BLaER1 treated with 17β-estradiol and CSF1 and Interleukin-3, amounts not matched to agents 10 nM and 100 nM (cell line): Measurements from ENCODE around the gene SSBP1.

ENCODE experiments used
- H3K27ac ChIP-seq, 11 experiments: shearing (Covaris generic); formaldehyde crosslinking; 2 replicates each; pipeline ENCODE4 v1.8.1; 2022
- H3K27me3 ChIP-seq, 11 experiments: shearing (Covaris generic); formaldehyde crosslinking; 2 replicates each; pipeline ENCODE4 v1.8.1; 2022
- H3K36me3 ChIP-seq, 11 experiments: shearing (Covaris generic); formaldehyde crosslinking; 2 replicates each; pipeline ENCODE4 v1.8.1; 2022
- H3K4me1 ChIP-seq, 10 experiments: shearing (Covaris generic); formaldehyde crosslinking; 2 replicates each; pipeline ENCODE4 v1.8.1; 2022
- H3K4me2 ChIP-seq, 11 experiments: shearing (Covaris generic); formaldehyde crosslinking; 2 replicates each; pipeline ENCODE4 v1.8.1; 2022
- H3K4me3 ChIP-seq, 10 experiments: shearing (Covaris generic); formaldehyde crosslinking; 2 replicates each; pipeline ENCODE4 v1.8.1; 2022
- H3K9ac ChIP-seq, 11 experiments: shearing (Covaris generic); formaldehyde crosslinking; 2 replicates each; pipeline ENCODE4 v1.8.1; 2022
- H3K9me3 ChIP-seq, 11 experiments: shearing (Covaris generic); formaldehyde crosslinking; replicated peaks in 1 of 11; 2 replicates each; pipeline ENCODE4 v1.8.1; 2022
- H4K20me1 ChIP-seq, 11 experiments: shearing (Covaris generic); formaldehyde crosslinking; 2 replicates each; pipeline ENCODE4 v1.8.1; 2022
- Cebpa-rat ChIP-seq, 11 experiments: shearing (Covaris generic); IDR thresholded peaks; 2 replicates each; pipeline ENCODE4 v1.8.1; 2022

SSBP1 gene

GRCh38 chr7:141715018-141715417 lies 23.1 kb upstream of the SSBP1 start:
- Histone ChIP-seq H3K4me1 (no peaks in the 10 kb centered on the region), H3K36me3 (no peaks in the 10 kb centered on the region), H3K9ac (no peak overlapping the region), H3K9me3 (no peaks in the 10 kb centered on the region), H3K4me2 (no peak overlapping the region), H3K4me3 (no peak overlapping the region), H4K20me1 (no peaks in the 10 kb centered on the region), H3K27me3 (no peaks in the 10 kb centered on the region), H3K27ac (no peak overlapping the region)
- TF ChIP-seq Cebpa-rat (IDR thresholded peaks at IDR 0.05): no peak

- Histone ChIP-seq H3K4me3 (no peak overlapping the region), H3K36me3 (no peaks in the 10 kb centered on the region), H3K27me3 (no peaks in the 10 kb centered on the region), H3K9me3 (no peaks in the 10 kb centered on the region), H3K27ac (no peak overlapping the region), H4K20me1 (no peaks in the 10 kb centered on the region), H3K4me2 (no peak overlapping the region), H3K4me1 (no peaks in the 10 kb centered on the region), H3K9ac (no peak overlapping the region)
- TF ChIP-seq Cebpa-rat (IDR thresholded peaks at IDR 0.05): no peak
Measured at GRCh38 chr7:141715794-141716689, 22.1 kb upstream of the SSBP1 start.

- Histone ChIP-seq H3K27ac (no peak overlapping the region), H3K4me3 (no peak overlapping the region), H3K9ac (no peak overlapping the region), H3K27me3 (no peaks in the 10 kb centered on the region), H3K36me3 (no peaks in the 10 kb centered on the region), H3K4me1 (no peaks in the 10 kb centered on the region), H3K4me2 (no peak overlapping the region), H3K9me3 (no peaks in the 10 kb centered on the region), H4K20me1 (no peaks in the 10 kb centered on the region)
- TF ChIP-seq Cebpa-rat (IDR thresholded peaks at IDR 0.05): no peak
Measured at GRCh38 chr7:141717450-141717849, 20.7 kb upstream of the SSBP1 start.

GRCh38 chr7:141722529-141722928 lies 15.6 kb upstream of the SSBP1 start:
- Histone ChIP-seq H3K4me1 (no peaks in the 10 kb centered on the region), H3K36me3 (no peaks in the 10 kb centered on the region), H4K20me1 (no peaks in the 10 kb centered on the region), H3K4me3 (no peak overlapping the region), H3K27me3 (no peaks in the 10 kb centered on the region), H3K4me2 (no peak overlapping the region), H3K9ac (no peak overlapping the region), H3K9me3 (no peaks in the 10 kb centered on the region), H3K27ac (no peak overlapping the region)
- TF ChIP-seq Cebpa-rat (IDR thresholded peaks at IDR 0.05): no peak

- H3K4me3 ChIP-seq: no peak overlapping the region
Measured at GRCh38 chr7:141729020-141729419, 9.1 kb upstream of the SSBP1 start.

GRCh38 chr7:141731476-141732149 lies 6.5 kb upstream of the SSBP1 start:
- TF ChIP-seq Cebpa-rat (IDR thresholded peaks at IDR 0.05): peak in 1 of 11 experiments; percentile 34; a peak in 1 of 22 replicates
- Histone ChIP-seq H3K4me1 (peaks cover 0 to 2% (median 0%) of the 10 kb centered on the region in 10 experiments; a peak in 3 of 20 replicates), H3K9me3 (no peaks in the 10 kb centered on the region)

More at GRCh38 chr7:141729020-141729419, 9.1 kb upstream of the SSBP1 start:
- Histone ChIP-seq H3K27me3 (no peaks in the 10 kb centered on the region), H3K4me2 (no peak overlapping the region), H3K9me3 (no peaks in the 10 kb centered on the region), H3K4me1 (no peaks in the 10 kb centered on the region), H3K36me3 (no peaks in the 10 kb centered on the region), H4K20me1 (no peaks in the 10 kb centered on the region), H3K27ac (no peak overlapping the region), H3K9ac (no peak overlapping the region)
- TF ChIP-seq Cebpa-rat (IDR thresholded peaks at IDR 0.05): no peak

GRCh38 chr7:141737118-141737835 lies 881 bp upstream of the SSBP1 start:
- TF ChIP-seq Cebpa-rat (IDR thresholded peaks at IDR 0.05): peak in 3 of 11 experiments; percentile 8 to 30 (median 16); a peak in 3 of 22 replicates
- Histone ChIP-seq H3K4me2 (peak overlapping the region; percentile 74 to 96 (median 87)), H3K9ac (peak overlapping the region; percentile 82 to 93 (median 88)), H3K27me3 (no peaks in the 10 kb centered on the region), H3K36me3 (peaks cover 28 to 33% (median 31%) of the 10 kb centered on the region in 11 experiments), H3K27ac (peak overlapping the region; percentile 61 to 94 (median 90)), H4K20me1 (peaks cover 0 to 23% (median 0%) of the 10 kb centered on the region in 11 experiments; a peak in 5 of 22 replicates), H3K9me3 (no peaks in the 10 kb centered on the region), H3K4me3 (peak overlapping the region; percentile 67 to 92 (median 82)), H3K4me1 (peaks cover 19 to 36% (median 27%) of the 10 kb centered on the region in 10 experiments)

More at GRCh38 chr7:141731476-141732149, 6.5 kb upstream of the SSBP1 start:
- Histone ChIP-seq H3K27me3 (no peaks in the 10 kb centered on the region), H3K4me2 (no peak overlapping the region), H3K36me3 (no peaks in the 10 kb centered on the region), H3K4me3 (no peak overlapping the region), H3K9ac (no peak overlapping the region), H3K27ac (no peak overlapping the region), H4K20me1 (no peaks in the 10 kb centered on the region)

GRCh38 chr7:141738592-141739013 lies 445 bp downstream of the SSBP1 start:
- TF ChIP-seq Cebpa-rat (IDR thresholded peaks at IDR 0.05): no peak
- Histone ChIP-seq H3K9me3 (no peaks in the 10 kb centered on the region), H3K4me1 (peaks cover 19 to 36% (median 27%) of the 10 kb centered on the region in 10 experiments), H3K27ac (peak overlapping the region; percentile 61 to 94 (median 90)), H3K36me3 (peaks cover 41 to 46% (median 44%) of the 10 kb centered on the region in 11 experiments), H3K4me3 (peak overlapping the region; percentile 67 to 92 (median 82)), H3K9ac (peak overlapping the region; percentile 74 to 93 (median 88)), H3K4me2 (peak overlapping the region; percentile 81 to 94 (median 84)), H3K27me3 (no peaks in the 10 kb centered on the region), H4K20me1 (peaks cover 0 to 36% (median 4%) of the 10 kb centered on the region in 11 experiments; a peak in 6 of 22 replicates)
